ENCODE measurements around the gene SLC30A10.
A peak's percentile ranks its signal among the peaks of the same experiment; 100 is the strongest.
"Not testable (repeated sequence)": the region's sequence is repeated elsewhere in the genome, so short reads cannot be mapped to it uniquely, and the experiment has no call there.

Gene SLC30A10

GRCh38 chr1:219927956-219928790, at the start of gene SLC30A10:
TSS of gene SLC30A10 (minus strand) at chr1:219928557. CDS start at chr1:219928440, 117 bp downstream.
- DNase-seq (ENCODE audit: low spot score), result peak; percentile 73

DNA sequence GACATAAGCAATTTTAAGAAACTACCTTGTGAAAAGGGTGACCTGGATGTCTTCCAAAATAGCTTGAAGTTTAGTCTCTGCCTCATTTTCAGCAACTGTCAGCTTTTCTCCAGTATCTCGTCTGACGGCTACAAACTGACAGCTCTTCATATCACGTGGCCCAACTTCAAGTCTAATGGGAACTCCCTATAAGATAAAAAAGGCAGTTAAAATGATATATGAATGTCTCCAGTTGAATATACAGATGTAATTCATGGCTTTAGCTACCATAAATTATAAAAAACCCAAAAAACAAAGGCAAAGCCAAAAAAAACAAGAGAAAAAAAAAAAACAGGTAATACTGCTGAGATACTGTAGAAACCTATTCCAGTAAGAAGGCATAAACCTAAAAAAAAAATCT, 44.9 kb upstream of the SLC30A10 start:
- no peak for DNase-seq (ENCODE audit: low spot score)

- no peak for DNase-seq (ENCODE audit: low spot score)
These were observed 39.0 kb upstream of the SLC30A10 start for GRCh38 chr1:219967361-219967760.

- no peak for DNase-seq (ENCODE audit: low spot score)
These were observed 37.7 kb upstream of the SLC30A10 start for GRCh38 chr1:219966071-219966349.

DNA sequence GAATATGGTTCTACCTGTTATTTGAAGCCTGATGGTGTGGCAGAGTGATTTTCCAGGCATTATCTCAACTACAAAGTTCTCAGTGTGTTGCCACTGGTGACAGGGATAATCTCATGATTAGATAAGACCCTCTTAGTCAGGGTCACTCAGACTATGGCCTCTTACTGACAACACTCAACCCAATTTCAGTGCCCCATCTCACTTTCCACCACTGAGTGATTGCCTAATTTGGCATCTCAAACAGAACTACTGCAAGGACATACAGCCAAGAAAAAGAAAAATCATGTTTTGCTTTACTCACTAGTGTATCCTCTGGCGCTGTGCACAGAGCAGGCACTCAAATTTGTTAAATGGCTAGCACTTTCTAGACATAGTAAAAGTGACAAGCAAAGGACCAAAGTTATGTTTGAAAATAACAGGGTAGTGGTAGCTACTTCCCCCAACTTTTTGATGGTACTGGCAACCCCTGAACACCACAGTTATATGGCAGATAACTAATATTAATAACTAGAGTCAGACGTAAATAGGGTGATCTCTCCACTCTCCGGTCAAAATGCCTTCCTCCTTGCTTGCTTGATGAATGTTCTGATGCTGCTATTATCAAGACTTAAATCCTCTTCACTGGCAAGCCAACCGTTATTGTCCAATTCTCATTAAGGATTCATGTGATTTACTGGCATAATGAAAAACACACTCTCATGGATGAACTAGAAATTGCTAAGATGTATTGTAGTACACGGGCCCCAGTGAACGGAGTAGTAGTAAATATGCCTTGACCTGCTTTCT, 37.1 kb upstream of the SLC30A10 start:
- no peak for DNase-seq (ENCODE audit: low spot score)

DNA sequence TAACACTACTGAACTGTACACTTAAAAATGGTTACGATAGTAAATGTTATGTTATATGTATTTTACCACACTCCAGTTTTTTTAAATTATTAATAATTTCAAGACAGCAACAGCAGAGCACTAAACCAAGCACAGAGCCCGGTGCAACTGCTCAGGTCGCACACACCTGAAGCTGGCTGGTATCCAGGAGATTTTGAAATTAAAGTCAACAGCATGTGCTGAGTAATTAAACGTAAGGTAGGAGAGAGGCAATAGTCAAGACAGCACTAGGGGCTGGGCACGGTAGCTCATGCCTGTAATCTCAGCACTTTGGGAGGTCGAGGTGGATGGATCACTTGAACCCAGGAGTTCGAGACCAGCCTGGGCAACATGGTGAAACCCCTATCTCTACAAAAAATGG, 35.1 kb upstream of the SLC30A10 start:
- DNase-seq (ENCODE audit: low spot score), result no peak

DNA sequence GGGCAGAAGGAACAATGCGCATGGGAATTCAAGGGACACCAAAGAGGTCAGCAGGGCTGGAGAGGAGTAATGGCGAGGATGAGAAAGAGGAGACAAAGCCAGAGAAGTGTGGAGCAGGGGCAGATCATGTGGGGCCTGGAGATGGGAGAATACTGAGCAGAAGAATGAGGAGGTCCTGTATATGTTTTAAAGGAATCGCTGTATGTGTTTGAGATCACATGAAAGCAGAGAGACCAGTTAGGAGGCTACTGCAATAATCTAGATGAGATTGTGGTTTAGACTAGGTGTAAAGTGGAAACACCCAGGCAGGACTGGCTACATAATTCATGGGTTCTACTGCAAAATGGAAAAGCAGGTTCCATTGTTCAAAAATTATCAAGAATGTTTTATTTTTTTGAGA, 33.3 kb upstream of the SLC30A10 start:
- DNase-seq (ENCODE audit: low spot score), result no peak

DNA sequence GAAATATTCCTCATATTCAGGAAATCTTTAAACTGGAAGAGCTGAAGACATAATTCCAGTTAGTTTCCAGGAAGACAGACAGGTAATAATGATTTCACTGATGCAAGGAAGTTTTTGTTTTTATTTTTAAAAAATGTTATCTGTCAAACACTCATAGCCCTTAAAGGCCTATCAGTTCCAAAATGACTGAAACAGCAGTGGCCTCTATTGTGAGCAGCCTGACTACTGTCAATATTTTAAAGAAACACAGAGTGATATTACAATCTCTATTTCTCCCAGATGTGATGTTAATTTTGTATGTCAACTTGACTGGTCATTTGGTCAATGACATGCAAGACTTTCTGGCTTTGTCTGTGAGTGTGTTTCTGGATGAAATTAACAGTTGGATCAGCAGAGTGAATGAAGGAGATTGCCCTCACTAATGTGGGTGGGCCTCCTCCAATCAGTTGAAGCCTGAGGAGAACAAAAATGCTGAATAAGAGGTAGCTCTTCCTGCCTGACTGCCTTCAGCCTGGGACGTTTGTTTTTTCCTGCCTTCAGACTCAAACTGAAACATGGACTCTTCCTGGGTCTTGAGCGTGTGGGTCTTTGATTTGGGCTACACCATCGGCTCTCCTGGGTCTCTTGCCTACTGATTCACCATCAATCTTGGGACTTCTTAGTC, 31.3 kb upstream of the SLC30A10 start:
- DNase-seq (ENCODE audit: low spot score), result no peak

GRCh38 chr1:219958875-219959417, 30.6 kb upstream of the SLC30A10 start:
- DNase-seq (ENCODE audit: low spot score), result no peak

DNA sequence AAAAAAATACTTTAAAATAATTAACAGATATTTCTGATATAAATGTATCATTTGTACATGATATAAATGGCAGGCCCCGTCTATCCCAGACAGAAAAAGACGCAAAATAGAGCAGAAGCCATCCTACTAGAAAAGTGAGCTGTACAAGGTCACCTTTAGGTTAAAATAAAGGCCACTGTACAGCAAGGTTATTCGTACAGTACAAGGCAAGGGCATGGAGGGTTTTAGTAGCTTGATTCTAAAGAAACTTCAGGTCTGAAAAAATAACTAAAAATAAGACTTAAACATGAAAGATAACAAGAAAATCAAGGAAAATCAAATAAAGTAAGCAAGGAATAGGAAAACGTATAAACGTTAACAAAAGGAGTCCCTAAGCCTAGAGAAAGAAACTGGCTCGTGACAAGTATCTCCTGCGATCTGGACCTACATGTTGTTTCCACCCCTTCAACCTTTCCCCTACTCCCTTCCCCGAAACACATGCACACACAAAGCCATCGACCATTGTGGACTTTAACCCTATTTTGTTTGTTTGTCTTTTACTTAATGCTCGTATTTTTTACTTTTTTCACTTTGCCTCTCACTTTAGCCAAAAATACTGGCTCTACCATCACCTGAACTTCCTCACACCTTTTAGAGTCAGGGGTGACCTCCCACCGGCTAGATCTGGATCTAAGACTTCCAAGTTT, 26.5 kb upstream of the SLC30A10 start:
- no peak for DNase-seq (ENCODE audit: low spot score)

- DNase-seq (ENCODE audit: low spot score), result no peak
These were observed 25.7 kb upstream of the SLC30A10 start for GRCh38 chr1:219954052-219954451.

GRCh38 chr1:219952361-219952760, 24.0 kb upstream of the SLC30A10 start:
- DNase-seq (ENCODE audit: low spot score), result no peak

GRCh38 chr1:219949227-219949626, 20.9 kb upstream of the SLC30A10 start:
- DNase-seq (ENCODE audit: low spot score), result not testable (repeated sequence)

DNA sequence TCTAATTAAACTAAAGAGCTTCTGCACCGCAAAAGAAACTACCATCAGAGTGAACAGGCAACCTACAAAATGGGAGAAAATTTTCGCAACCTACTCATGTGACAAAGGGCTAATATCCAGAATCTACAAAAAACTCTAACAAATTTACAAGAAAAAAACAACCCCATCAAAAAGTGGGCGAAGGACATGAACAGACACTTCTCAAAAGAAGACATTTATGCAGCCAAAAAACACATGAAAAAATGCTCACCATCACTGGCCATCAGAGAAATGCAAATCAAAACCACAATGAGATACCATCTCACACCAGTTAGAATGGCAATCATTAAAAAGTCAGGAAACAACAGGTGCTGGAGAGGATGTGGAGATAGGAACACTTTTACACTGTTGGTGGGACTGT, 20.4 kb upstream of the SLC30A10 start:
- DNase-seq (ENCODE audit: low spot score), result not testable (repeated sequence)

- DNase-seq (ENCODE audit: low spot score), result no peak
These were observed 17.4 kb upstream of the SLC30A10 start for GRCh38 chr1:219945795-219946194.

- DNase-seq (ENCODE audit: low spot score), result no peak
These were observed 13.1 kb upstream of the SLC30A10 start for GRCh38 chr1:219941179-219942118.

GRCh38 chr1:219940707-219941106, 12.3 kb upstream of the SLC30A10 start:
- no peak for DNase-seq (ENCODE audit: low spot score)

GRCh38 chr1:219938706-219939105, 10.3 kb upstream of the SLC30A10 start:
- no peak for DNase-seq (ENCODE audit: low spot score)

DNA sequence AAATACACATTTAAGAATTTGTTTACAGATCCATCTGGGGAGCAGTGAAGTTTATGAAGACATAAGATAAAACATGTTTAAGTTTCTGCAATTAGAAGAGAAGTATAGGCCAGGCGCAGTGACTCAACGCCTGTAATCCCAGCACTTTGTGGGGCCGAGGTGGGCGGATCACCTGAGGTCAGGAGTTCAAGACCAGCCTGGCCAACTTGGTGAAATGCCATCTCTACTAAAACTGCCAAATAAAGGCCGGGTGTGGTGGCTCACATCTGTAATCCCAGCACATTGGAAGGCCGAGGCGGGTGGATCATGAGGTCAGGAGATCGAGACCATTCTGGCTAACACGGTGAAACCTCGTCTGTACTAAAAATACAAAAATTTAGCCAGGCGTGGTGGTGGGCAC, 5.4 kb upstream of the SLC30A10 start:
- not testable (repeated sequence) for DNase-seq (ENCODE audit: low spot score)

DNA sequence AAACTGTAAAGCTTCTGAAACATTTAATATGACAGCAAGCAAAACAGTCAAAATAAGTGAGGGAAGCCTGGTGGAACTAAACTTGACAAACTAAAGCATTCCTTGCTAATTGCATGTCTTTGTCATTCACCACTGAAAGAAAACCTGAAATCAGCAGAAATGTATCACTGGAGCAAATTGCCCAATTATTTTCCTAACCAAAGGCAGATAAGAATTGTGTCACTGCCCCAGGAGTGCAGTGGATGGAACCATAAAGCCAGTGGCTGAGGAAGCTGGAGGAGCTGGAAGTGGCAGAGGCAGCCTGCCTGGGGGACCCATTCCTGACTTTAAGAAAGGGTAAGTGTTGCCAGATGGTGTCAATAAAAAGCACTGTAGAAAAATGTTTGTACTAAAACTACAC, 2.7 kb upstream of the SLC30A10 start:
- DNase-seq (ENCODE audit: low spot score), result no peak

- DNase-seq (ENCODE audit: low spot score), result no peak
These were observed 398 bp upstream of the SLC30A10 start for GRCh38 chr1:219928791-219929118.
